Thyroid gland (tissue), 4 donors: ENCODE measurements around the gene CDH6.

Experiments used
- CTCF ChIP-seq, 6 experiments: fragments of 200-600 bp in 3 of 6; fragments of 450-650 bp in 3 of 6; sonication (generic) in 3 of 6; IDR thresholded peaks; one replicate each; pipeline ENCODE4 v1.5.1; 2016 to 2019; ENCODE audit warnings: antibody characterized with exemption in 6 of 6, mild to moderate bottlenecking in 2 of 6, inconsistent platforms in 1 of 6, moderate library complexity in 1 of 6
- POLR2A ChIP-seq, 2 donors: fragments of 450-650 bp; IDR thresholded peaks; one replicate each; pipeline ENCODE4 v1.6.1; 2017; ENCODE audit warnings: antibody characterized with exemption in 2 of 2, mild to moderate bottlenecking in 2 of 2, moderate library complexity in 1 of 2

DNA sequence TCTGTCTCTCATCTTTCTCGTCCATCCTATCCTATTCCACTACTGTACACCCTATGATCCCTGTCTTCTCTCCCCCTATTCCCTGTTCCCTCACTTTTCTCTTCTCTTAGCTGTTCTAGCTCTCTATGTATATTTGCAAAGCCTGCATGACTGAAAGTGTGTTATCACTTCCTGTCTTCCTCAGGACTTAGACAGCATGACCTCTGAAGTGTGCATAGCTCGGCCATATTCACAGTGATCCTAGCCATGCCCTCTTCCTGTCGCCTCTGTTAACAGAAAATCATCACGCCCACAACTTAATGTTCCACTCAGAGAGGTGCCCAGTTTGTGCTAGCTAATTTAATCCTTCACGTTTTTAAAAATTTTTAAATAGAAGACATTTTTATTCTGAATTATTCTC lies 35.8 kb upstream of the CDH6 start:
- TF ChIP-seq POLR2A (IDR thresholded peaks at IDR 0.05) (no peak), CTCF (IDR thresholded peaks at IDR 0.05) (no peak)
